ENCODE measurements around the gene KIF16B.

DNA sequence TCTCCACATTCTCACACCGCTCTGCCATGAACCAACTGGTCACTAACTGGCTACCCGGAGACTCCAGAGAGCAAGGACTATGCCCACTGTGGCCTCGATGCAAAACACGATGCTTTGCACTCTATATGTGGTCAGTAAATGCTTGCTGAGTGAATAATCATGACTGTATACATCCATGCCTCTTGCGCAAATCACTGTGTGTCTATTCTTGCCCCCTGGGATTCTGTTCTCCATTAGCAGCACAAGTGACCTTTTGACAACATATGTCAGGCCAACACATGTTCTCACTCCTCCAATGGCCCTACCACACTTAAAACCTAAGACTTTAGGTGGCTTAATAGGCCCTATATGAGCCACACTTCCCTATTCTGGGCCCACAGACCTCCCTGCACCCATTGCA, 16.9 kb downstream of the KIF16B start:
- TF ChIP-seq POLR2AphosphoS5 (IDR thresholded peaks at IDR 0.05; ENCODE audit: low read depth, low read length) (no peak), FOXP2 (optimal IDR thresholded peaks at IDR 0.05; ENCODE audit: borderline replicate concordance, extremely low read depth, extremely low read length, insufficient read depth) (no peak), TAF1 (IDR thresholded peaks at IDR 0.05; ENCODE audit: borderline replicate concordance, insufficient read depth, low read length) (no peak)
